Measurements from ENCODE around the gene GRK4. TPM values are rescaled to one million over a fixed set of nuclear protein-coding genes. Genes with fewer than 3 reads are reported as not detected.

Gene GRK4
- total RNA-seq, 2 donors from 2014 or later, result 6.9 to 9.9 TPM

- no peak for TF ChIP-seq CTCF (IDR thresholded peaks at IDR 0.05)
- peak overlapping the region in 1 of 2 donors; percentile 79 for H3K27ac ChIP-seq
- no peak overlapping the region for H3K4me3 ChIP-seq
- H3K27me3 ChIP-seq (replicated peaks; ENCODE audit: insufficient read depth), result no peaks in the 10 kb centered on the region
- DNase-seq (ENCODE audit: low spot score) (peak; percentile 1), ATAC-seq (ENCODE audit: insufficient number of reproducible peaks, low FRiP score, low read depth) (no peak)
- H3K9me3 ChIP-seq, result no peaks in the 10 kb centered on the region
- H3K4me1 ChIP-seq (ENCODE audit: control insufficient read depth in 1 of 2, low read depth in 2 of 2), result peaks cover 9 to 32% of the 10 kb centered on the region in 2 donors
- H3K36me3 ChIP-seq, result peaks cover 22% of the 10 kb centered on the region
These were observed 30.9 kb upstream of the GRK4 start for GRCh38 chr4:2932321-2932950.

GRCh38 chr4:2932951-2933565, 30.3 kb upstream of the GRK4 start:
- TF ChIP-seq CTCF (IDR thresholded peaks at IDR 0.05), result no peak
- H3K9me3 ChIP-seq, result no peaks in the 10 kb centered on the region
- ATAC-seq (ENCODE audit: insufficient number of reproducible peaks, low FRiP score, low read depth) (no peak), DNase-seq (ENCODE audit: low spot score) (no peak)
- H3K36me3 ChIP-seq, result peaks cover 22% of the 10 kb centered on the region
- peaks cover 9 to 32% of the 10 kb centered on the region in 2 donors for H3K4me1 ChIP-seq (ENCODE audit: control insufficient read depth in 1 of 2, low read depth in 2 of 2)
- H3K4me3 ChIP-seq, result peak overlapping the region; percentile 96
- peak overlapping the region; percentile 65 to 79 for H3K27ac ChIP-seq
- no peaks in the 10 kb centered on the region for H3K27me3 ChIP-seq (replicated peaks; ENCODE audit: insufficient read depth)

- peaks cover 22% of the 10 kb centered on the region for H3K36me3 ChIP-seq
- DNase-seq (ENCODE audit: low spot score) (peak; percentile 3), ATAC-seq (ENCODE audit: insufficient number of reproducible peaks, low FRiP score, low read depth) (no peak)
- H3K9me3 ChIP-seq, result no peaks in the 10 kb centered on the region
- H3K27ac ChIP-seq, result peak overlapping the region; percentile 65 to 79
- H3K4me1 ChIP-seq (ENCODE audit: control insufficient read depth in 1 of 2, low read depth in 2 of 2), result peaks cover 9 to 32% of the 10 kb centered on the region in 2 donors
- no peak for TF ChIP-seq CTCF (IDR thresholded peaks at IDR 0.05)
- peak overlapping the region; percentile 96 for H3K4me3 ChIP-seq
- H3K27me3 ChIP-seq (replicated peaks; ENCODE audit: insufficient read depth), result no peaks in the 10 kb centered on the region
These were observed 29.8 kb upstream of the GRK4 start for GRCh38 chr4:2933566-2934076.

- ATAC-seq (ENCODE audit: insufficient number of reproducible peaks, low FRiP score, low read depth), result peak; percentile 14
- DNase-seq (ENCODE audit: low spot score), result peak; percentile 28
- Histone ChIP-seq H3K4me3 (peak overlapping the region; percentile 96), H3K27ac (peak overlapping the region; percentile 65 to 88), H3K4me1 (ENCODE audit: control insufficient read depth in 1 of 2, low read depth in 2 of 2) (peaks cover 9 to 32% of the 10 kb centered on the region in 2 donors), H3K36me3 (peaks cover 22% of the 10 kb centered on the region), H3K9me3 (no peaks in the 10 kb centered on the region), H3K27me3 (replicated peaks; ENCODE audit: insufficient read depth) (no peaks in the 10 kb centered on the region)
- no peak for TF ChIP-seq CTCF (IDR thresholded peaks at IDR 0.05)
These were observed 29.1 kb upstream of the GRK4 start for GRCh38 chr4:2934077-2934812.

Measured in thoracic aorta (tissue), 2 donors.